Stimulated activated CD8-positive, alpha-beta memory T cell treated with anti-CD3 and anti-CD28 coated beads, Interleukin-2, amount 100 ng/mL, for 48 hours (primary cell): Measurements from ENCODE around the gene KIAA1328.

ENCODE experiments used
- DNase-seq, 2 donors: peaks; one replicate each; pipeline ENCODE4 v3.0.0-alpha.2; 2020; ENCODE audit warnings: low read depth in 2 of 2

Gene KIAA1328

DNA sequence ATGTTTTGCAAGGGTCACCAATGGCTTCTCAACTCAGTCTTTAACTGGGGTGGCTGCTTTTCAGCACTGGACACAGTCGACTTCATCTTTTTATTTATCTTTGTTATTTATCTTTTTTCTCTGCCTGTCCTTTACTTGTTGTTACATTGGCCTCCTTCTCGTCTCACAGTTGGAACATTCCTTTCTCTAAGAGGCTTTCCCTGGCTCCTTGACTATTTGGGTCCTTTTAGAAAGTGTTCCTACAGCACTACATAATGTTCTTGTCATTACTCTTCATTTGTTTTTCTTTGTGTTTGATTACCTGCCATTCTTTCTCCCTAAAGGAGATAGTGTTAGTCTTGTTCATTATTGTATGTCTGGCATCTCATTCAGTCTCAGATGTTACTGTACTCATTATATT, 122.0 kb downstream of the KIAA1328 start:
- DNase-seq, result no peak

DNA sequence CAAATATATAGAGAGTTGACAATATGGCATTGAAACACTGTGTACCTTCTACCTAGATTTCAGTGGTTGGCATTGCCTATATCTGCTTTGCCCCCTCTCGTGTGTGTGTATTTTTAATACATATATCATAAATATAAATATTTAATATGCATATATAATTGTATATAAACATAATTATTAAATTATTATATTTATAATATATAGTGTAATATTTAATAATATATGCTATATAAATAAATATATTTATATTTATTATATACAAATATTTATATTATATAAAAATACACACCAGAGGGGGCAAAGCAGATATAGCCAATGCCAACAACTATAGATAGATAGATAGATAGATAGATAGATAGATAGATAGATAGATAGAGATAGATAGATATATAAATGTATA, 124.1 kb downstream of the KIAA1328 start:
- DNase-seq, result no peak

GRCh38 chr18:36960038-36960437, 131.1 kb downstream of the KIAA1328 start:
- DNase-seq, result no peak

DNA sequence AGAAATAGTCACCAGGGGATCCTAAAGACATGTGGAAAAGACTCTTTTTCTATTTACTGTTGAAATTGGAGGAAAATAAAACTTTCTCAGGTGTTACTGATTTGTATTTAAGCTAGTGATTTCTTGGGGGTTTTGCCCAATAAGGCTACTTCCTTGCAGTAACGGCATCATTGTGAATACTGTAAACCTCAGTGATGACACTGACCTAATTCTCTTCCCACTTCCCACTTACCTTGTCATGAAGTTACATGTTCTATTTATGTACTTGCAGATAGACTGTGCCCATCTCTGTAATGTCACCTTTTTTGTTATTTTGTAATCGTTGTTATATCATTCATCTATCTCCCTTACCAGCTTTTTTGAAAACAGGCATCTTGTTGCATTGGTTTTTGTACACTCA, 134.5 kb downstream of the KIAA1328 start:
- DNase-seq, result no peak

GRCh38 chr18:36974686-36975085, 145.8 kb downstream of the KIAA1328 start:
- no peak for DNase-seq

- DNase-seq, result no peak
Measured at GRCh38 chr18:36977121-36977520, 148.2 kb downstream of the KIAA1328 start.

DNA sequence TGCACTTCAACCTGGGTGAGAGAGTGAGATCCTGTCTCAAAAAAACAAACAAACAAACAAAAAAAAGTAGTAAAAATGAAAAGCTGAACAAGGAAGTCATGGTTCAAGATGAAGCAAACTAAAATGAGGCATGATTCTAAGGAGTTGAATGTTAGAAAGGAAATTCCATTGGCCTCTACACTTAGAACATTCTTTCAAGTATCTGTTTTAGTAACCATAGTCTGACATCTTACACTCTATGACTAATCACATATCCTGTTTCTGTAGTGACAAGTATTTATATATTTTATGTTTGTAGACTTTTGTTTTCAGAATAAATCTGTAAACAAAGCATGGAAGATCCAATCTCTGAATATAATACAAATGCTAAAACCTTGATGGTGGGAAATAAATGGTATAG, 164.1 kb downstream of the KIAA1328 start:
- DNase-seq, result no peak

GRCh38 chr18:37006742-37007141, 177.8 kb downstream of the KIAA1328 start:
- DNase-seq, result no peak

DNA sequence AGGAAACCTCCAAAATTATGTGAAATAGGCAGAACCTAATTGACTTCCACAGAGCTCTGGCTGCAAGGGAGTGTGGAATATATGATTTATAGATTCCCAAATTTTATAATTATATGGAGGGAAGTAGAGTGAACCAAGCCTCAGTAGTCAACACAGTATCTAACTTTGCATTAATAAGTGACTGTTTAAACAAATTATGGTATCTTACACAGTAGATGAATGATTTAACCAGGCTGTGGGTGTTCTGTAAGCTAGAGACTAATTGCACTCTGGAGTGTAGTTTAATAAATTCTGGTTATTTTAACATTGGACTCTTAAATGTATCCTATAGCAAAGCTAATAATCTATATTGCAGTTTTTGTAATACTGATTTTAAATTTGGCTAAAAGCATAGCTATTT, 183.5 kb downstream of the KIAA1328 start:
- no peak for DNase-seq

DNA sequence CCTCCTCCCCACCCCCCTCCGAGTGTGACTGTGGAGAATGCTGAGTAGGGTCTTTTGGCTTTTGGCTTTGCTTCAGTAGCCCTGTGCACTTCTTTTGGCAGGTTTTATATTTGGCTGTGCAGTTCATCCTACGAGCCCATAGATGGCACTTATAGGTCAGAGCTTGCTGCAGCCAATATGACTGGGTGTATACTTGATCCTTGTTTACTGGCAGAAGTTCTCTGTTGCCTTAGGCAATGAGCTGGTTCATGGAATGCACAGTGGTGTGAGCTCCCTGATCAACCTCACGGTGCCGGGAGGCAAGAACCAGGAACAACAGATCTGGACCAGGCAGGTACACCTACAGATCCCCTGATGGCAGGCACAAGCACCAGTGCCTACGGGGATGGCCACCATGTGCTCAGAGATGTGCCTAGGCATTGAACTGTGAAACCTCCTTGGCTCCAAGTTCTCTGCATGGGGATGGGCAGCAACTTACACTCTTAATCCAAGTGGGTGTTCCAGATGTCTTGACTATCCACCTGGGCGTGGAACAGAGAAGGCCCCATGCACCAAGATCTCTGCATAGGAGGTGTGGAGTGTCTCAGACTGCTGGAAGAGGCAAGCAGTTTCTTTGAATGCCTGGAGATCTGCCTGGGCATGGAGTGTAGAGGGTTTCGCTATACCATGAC, 190.4 kb downstream of the KIAA1328 start:
- no peak for DNase-seq

DNA sequence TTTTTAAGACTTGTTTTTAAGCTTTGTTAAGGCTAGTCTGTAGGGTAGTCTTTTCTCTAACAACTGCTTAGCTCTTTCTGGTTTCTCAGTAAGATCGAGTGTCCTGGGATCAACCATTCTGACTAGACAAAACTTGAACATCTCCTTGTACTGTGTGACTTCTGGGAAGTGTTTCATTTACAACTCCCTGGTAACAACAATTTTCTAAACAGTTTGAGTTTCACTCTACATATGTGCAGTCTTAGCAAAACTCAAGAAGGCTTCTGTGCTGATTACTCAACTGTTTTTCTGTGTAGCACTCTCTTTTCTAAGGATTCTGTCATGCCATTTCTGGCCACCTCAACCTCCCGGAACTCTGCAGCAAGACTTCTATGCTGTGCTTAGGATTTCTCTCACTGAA, 204.5 kb downstream of the KIAA1328 start:
- no peak for DNase-seq

DNA sequence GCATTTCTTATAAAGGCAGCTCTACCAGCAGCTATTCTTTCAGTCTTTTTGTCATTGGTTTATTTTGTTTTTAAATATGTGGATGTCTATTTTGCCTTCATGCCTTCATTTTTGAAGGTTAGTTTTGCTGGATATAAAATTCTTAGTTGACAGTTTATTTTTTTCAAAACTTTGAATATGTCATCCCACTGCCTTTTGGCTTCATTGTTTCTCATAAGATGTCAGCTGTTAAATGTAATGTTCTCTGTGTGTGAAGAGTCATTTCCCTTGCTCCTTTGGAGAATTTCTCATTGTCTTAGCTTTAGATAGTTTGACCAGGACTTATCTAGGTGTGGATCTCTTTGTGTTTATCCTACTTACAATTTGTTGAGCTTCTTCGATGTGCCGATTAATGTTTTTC, 213.5 kb downstream of the KIAA1328 start:
- DNase-seq, result no peak

- DNase-seq, result no peak
Measured at GRCh38 chr18:37055137-37055802, 226.3 kb downstream of the KIAA1328 start.

GRCh38 chr18:37064187-37064586, 235.3 kb downstream of the KIAA1328 start:
- DNase-seq, result no peak

DNA sequence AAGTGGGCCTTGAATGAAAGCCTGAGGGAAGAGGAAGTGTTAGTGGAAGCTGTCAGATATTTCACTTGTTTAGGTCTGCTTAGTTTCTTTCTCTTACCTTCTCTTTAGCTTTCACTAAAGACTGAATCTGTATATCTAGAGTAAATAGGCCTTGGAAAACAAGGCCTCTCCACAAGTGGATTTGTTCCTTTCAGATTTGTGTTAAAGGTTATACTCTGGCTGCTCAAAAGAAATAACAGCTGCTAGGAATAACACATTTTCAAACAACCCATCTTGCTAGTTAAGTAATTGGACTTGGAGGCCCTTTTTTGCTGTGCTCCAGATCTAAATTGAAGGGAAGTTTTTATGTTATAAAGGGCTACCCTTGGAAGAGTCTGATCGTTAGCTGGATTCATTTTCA, 236.3 kb downstream of the KIAA1328 start:
- DNase-seq, result no peak

- DNase-seq, result no peak
Measured at GRCh38 chr18:37084912-37085311, 256.0 kb downstream of the KIAA1328 start.

GRCh38 chr18:37085362-37085761, 256.4 kb downstream of the KIAA1328 start:
- DNase-seq, result no peak

DNA sequence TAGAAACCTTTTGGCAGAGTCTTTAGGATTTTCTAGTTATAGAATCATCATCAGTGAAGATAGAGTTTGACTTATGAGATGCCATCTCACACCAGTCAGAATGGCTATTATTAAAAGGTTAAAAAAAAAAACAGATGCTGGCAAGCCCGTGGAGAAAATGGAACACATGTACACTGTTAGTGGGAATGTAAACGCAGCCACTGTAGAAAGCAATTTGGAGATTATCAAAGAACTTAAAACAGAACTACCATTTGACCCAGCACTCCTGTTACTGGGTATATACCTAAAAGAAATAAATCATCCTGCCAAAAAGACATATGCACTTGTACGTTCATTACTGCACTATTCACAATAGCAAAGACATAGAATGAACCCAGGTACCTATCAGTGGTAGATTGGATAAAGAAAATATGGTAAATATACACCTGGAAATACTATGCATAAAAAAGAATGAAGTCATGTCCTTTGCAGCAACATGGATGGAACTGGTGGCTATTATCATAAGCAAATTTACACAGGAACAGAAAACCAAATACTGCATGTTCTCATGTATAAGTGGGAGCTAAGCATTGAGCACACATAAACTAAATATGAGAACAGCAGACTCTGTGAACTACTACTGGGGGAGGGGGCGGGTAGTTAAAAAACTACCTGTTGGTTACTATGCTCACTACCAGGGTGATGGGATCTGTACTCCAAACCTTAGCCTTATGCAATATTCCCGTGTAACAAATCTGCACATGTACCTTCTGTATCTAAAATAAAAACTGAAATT, 279.0 kb downstream of the KIAA1328 start:
- no peak for DNase-seq

GRCh38 chr18:37122877-37123276, 293.9 kb downstream of the KIAA1328 start:
- DNase-seq, result no peak

- DNase-seq, result no peak
Measured at GRCh38 chr18:37124516-37124915, 295.6 kb downstream of the KIAA1328 start.

DNA sequence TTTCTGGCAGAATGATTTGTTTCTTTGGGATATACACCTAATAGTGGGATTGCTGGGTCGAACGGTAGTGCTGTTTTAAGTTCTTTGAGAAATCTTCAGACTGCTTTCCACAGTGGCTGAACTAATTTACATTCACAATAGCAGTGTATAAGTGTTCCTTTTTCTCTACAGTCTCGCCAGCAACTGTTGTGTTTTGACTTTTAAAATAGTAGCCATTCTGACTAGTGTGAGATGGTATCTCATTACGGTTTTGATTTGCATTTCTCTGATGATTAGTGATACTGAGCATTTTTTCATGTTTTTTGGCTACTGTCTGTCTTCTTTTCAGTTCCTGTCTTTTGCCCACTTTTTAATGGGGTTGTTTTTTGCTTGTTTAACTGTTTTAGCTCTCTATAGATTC, 306.2 kb downstream of the KIAA1328 start:
- no peak for DNase-seq

GRCh38 chr18:37138456-37138855, 309.5 kb downstream of the KIAA1328 start:
- DNase-seq, result no peak

DNA sequence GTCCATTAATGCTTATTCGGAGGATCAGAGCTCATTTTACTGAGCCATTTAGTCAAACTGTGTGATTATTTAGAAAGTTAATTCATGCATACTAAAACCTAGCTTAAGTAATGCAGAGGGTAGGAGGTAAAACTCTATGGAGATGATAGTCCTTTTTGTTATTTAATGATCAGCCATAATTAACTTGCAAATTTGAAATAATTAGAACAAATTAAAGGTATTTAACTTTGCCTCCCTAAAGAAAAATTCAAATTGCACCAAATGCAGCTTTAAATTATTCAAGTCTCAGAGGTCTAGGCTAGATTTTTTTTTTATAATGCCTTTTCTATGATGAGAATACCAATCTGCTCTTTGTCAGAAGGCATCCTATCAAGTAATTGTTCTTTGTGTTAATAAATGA, 310.9 kb downstream of the KIAA1328 start:
- DNase-seq, result no peak
